Thyroid gland (tissue), 4 donors: ENCODE measurements around the gene PIM3.

ENCODE experiments used
- CTCF ChIP-seq, 6 experiments: fragments of 200-600 bp in 3 of 6; fragments of 450-650 bp in 3 of 6; sonication (generic) in 3 of 6; IDR thresholded peaks; one replicate each; pipeline ENCODE4 v1.5.1; 2016 to 2019; ENCODE audit warnings: antibody characterized with exemption in 6 of 6, mild to moderate bottlenecking in 2 of 6, inconsistent platforms in 1 of 6, moderate library complexity in 1 of 6
- POLR2A ChIP-seq, 2 donors: fragments of 450-650 bp; IDR thresholded peaks; one replicate each; pipeline ENCODE4 v1.6.1; 2017; ENCODE audit warnings: antibody characterized with exemption in 2 of 2, mild to moderate bottlenecking in 2 of 2, moderate library complexity in 1 of 2

- TF ChIP-seq POLR2A (IDR thresholded peaks at IDR 0.05) (no peak), CTCF (IDR thresholded peaks at IDR 0.05) (no peak)
Measured at GRCh38 chr22:50010676-50011446, 50.3 kb downstream of the PIM3 start.
